Keratinocyte (primary cell): ENCODE results near the gene PPP2R5C. TPM values are rescaled to one million over a fixed set of nuclear protein-coding genes. Genes with fewer than 3 reads are reported as not detected.

Source experiments
- DNase-seq: peaks from one replicate; pipeline ENCODE4 v3.0.0-alpha.2; 2011; ENCODE audit warnings: low read depth, missing footprints, low spot score
- FAIRE-seq: peaks from 2 replicates; lab custom pipeline; 2011; peaks lifted over from hg19 to GRCh38; lab: Jason Lieb, UNC
- H2AFZ ChIP-seq: 2 replicates; pipeline ENCODE4 v1.6.0; 2012; ENCODE audit warnings: low read length, control low read depth, inconsistent platforms; ENCODE audit not compliant: control insufficient read depth
- H3K27ac ChIP-seq: 2 replicates; pipeline ENCODE4 v1.5.1; 2011; ENCODE audit warnings: low read length; ENCODE audit not compliant: control insufficient read depth, insufficient read depth
- H3K27me3 ChIP-seq: 3 replicates; pipeline ENCODE4 v1.6.0; 2011; ENCODE audit warnings: low read length; ENCODE audit not compliant: control insufficient read depth, insufficient read depth; ENCODE audit errors: extremely low read depth
- H3K36me3 ChIP-seq, 2 experiments: 2 replicates in 1 of 2; 3 replicates in 1 of 2; pipeline ENCODE4 v1.5.1; 2011; ENCODE audit warnings: low read length in 2 of 2, mild to moderate bottlenecking in 1 of 2; ENCODE audit not compliant: control insufficient read depth in 2 of 2, insufficient read depth in 2 of 2; ENCODE audit errors: extremely low read depth in 1 of 2
- H3K4me1 ChIP-seq: 3 replicates; pipeline ENCODE4 v1.5.1; 2011; ENCODE audit warnings: low read length; ENCODE audit not compliant: control insufficient read depth, insufficient read depth; ENCODE audit errors: extremely low read depth
- H3K4me2 ChIP-seq: 3 replicates; pipeline ENCODE4 v1.6.0; 2011; ENCODE audit warnings: low read depth, low read length; ENCODE audit not compliant: control insufficient read depth, insufficient read depth; ENCODE audit errors: extremely low read depth
- H3K4me3 ChIP-seq, 3 experiments: fragments of 200-600 bp in 1 of 3; sonication (generic) in 1 of 3; 2 replicates in 2 of 3; 3 replicates in 1 of 3; pipeline ENCODE4 v1.5.1; 2011 to 2016; ENCODE audit warnings: low read length in 3 of 3, mild to moderate bottlenecking in 3 of 3, control low read depth in 2 of 3, inconsistent platforms in 1 of 3, low read depth in 1 of 3, mixed read lengths in 1 of 3, mixed run types in 1 of 3, moderate library complexity in 1 of 3; ENCODE audit not compliant: control insufficient read depth in 2 of 3, insufficient read depth in 2 of 3; ENCODE audit errors: extremely low read depth in 1 of 3
- H3K79me2 ChIP-seq: 2 replicates; pipeline ENCODE4 v1.6.0; 2012; ENCODE audit warnings: low read length; ENCODE audit not compliant: control insufficient read depth, insufficient read depth
- H3K9ac ChIP-seq: 3 replicates; pipeline ENCODE4 v1.6.0; 2011; ENCODE audit warnings: low read length; ENCODE audit not compliant: control insufficient read depth, insufficient read depth; ENCODE audit errors: extremely low read depth
- H3K9me1 ChIP-seq: 3 replicates; pipeline ENCODE4 v1.6.0; 2011; ENCODE audit warnings: low read length; ENCODE audit not compliant: control insufficient read depth, insufficient read depth; ENCODE audit errors: extremely low read depth
- H3K9me3 ChIP-seq: 2 replicates; pipeline ENCODE4 v1.5.1; 2012; ENCODE audit warnings: low read depth, low read length; ENCODE audit not compliant: control insufficient read depth
- H4K20me1 ChIP-seq: 3 replicates; pipeline ENCODE4 v1.6.0; 2011; ENCODE audit warnings: low read length; ENCODE audit not compliant: control insufficient read depth, insufficient read depth; ENCODE audit errors: extremely low read depth
- EZH2 ChIP-seq: IDR thresholded peaks from one replicate; pipeline ENCODE4 v1.6.1; 2012; ENCODE audit warnings: inconsistent platforms, mild to moderate bottlenecking, low read length, moderate library complexity
- dilution Hi-C: fragments of 300-500 bp; cut with MboI; formaldehyde crosslinking; loops from one replicate; pipeline ENCODE4 v1.7.0; 2020; ENCODE audit warnings: low sequenced_read_pairs; ENCODE audit not compliant: extremely low pct_ligation_motif_present
- polyA plus RNA-seq, 5 experiments: library from polyadenylated mRNA; depleted of rRNA in 3 of 5; stranded (reverse) in 3 of 5; stranded (forward) in 1 of 5; unstranded in 1 of 5; fragments of >200 nt; gene quantifications; 1 replicate in 1 of 5; 2 replicates in 3 of 5; 3 replicates in 1 of 5; pipeline versions ENCODE4 v1.2.1 to v1.2.3, GENCODE V29; 2011 to 2012; ENCODE audit warnings: missing spikeins in 2 of 5, low read depth in 1 of 5, low replicate concordance in 1 of 5
- TF ChIP-seq, protein P1 (sequence below), 3 experiments: IDR thresholded peaks in 1 of 3; conservative IDR thresholded peaks in 1 of 3; optimal IDR thresholded peaks in 1 of 3; 2 replicates in 2 of 3; 3 replicates in 1 of 3; pipeline versions ENCODE3 to v1.5.1; 2011; ENCODE audit warnings: low read length in 3 of 3, mild to moderate bottlenecking in 3 of 3, moderate library complexity in 2 of 3, control low read depth in 1 of 3, inconsistent platforms in 1 of 3; ENCODE audit not compliant: insufficient read depth in 2 of 3; ENCODE audit errors: extremely low read depth in 1 of 3

The PPP2R5C gene
- polyA plus RNA-seq, 1 donor (not counting 4 experiments of a cell fraction or from before 2014, with no cell fraction given): 105 TPM

DNA sequence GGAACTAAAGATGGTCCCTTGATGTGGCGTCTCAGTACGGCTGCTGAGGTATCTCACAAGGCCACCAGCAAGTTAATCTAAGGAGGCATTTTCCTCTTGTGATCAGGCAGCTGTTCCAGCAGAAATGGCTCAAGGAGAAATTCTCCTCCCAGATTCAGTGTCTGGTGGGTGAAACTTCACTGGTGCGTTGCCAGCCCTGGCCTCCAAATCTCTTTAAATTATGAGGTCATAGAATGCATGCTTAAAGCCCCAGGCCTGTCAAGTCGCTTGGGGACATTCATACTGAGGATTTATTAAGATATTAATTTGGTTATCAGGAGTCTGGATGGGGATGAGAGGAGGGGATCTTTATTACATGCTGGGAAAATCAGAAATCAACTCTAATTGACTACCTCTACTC is 72.9 kb downstream of the PPP2R5C start:
- Histone ChIP-seq H3K9me3 (no peaks in the 10 kb centered on the region), H3K4me3 (no peak overlapping the region), H4K20me1 (peaks cover 3% of the 10 kb centered on the region), H3K27me3 (no peaks in the 10 kb centered on the region), H3K79me2 (peaks cover 74% of the 10 kb centered on the region), H2AFZ (no peak overlapping the region), H3K4me1 (peaks cover 2% of the 10 kb centered on the region), H3K27ac (peak overlapping the region; percentile 19), H3K9me1 (no peaks in the 10 kb centered on the region), H3K36me3 (peaks cover 2 to 3% of the 10 kb centered on the region in 2 experiments), H3K9ac (no peak overlapping the region), H3K4me2 (no peak overlapping the region)
- no peak for TF ChIP-seq EZH2
- TF ChIP-seq, protein P1, sequence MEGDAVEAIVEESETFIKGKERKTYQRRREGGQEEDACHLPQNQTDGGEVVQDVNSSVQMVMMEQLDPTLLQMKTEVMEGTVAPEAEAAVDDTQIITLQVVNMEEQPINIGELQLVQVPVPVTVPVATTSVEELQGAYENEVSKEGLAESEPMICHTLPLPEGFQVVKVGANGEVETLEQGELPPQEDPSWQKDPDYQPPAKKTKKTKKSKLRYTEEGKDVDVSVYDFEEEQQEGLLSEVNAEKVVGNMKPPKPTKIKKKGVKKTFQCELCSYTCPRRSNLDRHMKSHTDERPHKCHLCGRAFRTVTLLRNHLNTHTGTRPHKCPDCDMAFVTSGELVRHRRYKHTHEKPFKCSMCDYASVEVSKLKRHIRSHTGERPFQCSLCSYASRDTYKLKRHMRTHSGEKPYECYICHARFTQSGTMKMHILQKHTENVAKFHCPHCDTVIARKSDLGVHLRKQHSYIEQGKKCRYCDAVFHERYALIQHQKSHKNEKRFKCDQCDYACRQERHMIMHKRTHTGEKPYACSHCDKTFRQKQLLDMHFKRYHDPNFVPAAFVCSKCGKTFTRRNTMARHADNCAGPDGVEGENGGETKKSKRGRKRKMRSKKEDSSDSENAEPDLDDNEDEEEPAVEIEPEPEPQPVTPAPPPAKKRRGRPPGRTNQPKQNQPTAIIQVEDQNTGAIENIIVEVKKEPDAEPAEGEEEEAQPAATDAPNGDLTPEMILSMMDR (optimal IDR thresholded peaks at IDR 0.05 in 1 of 3, IDR thresholded peaks at IDR 0.05 in 1 of 3, conservative IDR thresholded peaks at IDR 0.05 in 1 of 3; ENCODE audit: extremely low read depth in 1 of 3, insufficient read depth in 2 of 3, low read length in 3 of 3): no peak
- DNase-seq (no peak), FAIRE-seq (no peak)
- dilution Hi-C loops: no loop called here

DNA sequence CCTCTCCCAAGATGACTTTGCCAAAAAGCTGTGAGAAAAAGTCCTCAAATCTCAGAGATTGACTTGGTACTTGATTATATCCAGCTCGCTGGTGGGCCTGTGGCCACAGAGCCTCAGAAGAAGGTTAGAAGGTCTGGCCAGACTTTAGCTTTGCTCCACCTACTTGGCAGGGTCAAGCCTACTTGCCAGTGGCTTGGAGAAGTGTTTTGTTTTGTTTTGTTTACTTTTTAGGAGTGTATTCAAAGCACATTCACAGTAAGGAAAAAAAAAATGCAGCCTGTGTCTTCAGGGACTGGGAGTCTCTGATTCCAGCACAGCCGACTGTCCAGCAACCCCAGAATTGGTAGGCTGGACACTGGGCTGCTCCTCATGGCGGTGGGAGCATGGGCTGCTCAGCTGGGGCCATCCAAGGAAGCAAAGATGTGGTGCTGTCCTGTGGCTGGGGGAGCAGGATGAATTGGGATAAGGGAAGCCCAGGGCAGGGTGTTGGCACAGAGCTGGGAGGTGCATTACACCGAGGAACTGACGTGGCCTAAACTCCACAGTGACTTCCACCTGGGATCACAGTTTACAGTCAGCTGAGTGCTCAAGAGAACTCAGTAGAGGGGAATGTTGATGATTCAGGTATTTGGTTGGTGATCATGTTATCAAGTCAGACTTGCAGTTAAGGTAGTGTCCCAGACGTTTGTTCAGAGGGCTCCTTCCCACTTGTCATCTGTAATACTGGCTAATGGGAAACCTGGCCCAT is 73.5 kb downstream of the PPP2R5C start:
- peaks cover 0 to 2% of the 10 kb centered on the region in 2 experiments for H3K36me3 ChIP-seq
- H3K9me3 ChIP-seq: no peaks in the 10 kb centered on the region
- H3K9ac ChIP-seq: no peak overlapping the region
- H3K9me1 ChIP-seq: no peaks in the 10 kb centered on the region
- H2AFZ ChIP-seq: no peak overlapping the region
- H4K20me1 ChIP-seq: peaks cover 3% of the 10 kb centered on the region
- DNase-seq: no peak
- no peaks in the 10 kb centered on the region for H3K27me3 ChIP-seq
- dilution Hi-C loops: no loop called here
- H3K4me1 ChIP-seq: peaks cover 3% of the 10 kb centered on the region
- peak overlapping the region; percentile 19 for H3K27ac ChIP-seq
- peak; percentile 70 for FAIRE-seq
- H3K4me3 ChIP-seq: no peak overlapping the region
- TF ChIP-seq, protein P1 (optimal IDR thresholded peaks at IDR 0.05 in 1 of 3, IDR thresholded peaks at IDR 0.05 in 1 of 3, conservative IDR thresholded peaks at IDR 0.05 in 1 of 3; ENCODE audit: extremely low read depth in 1 of 3, insufficient read depth in 2 of 3, low read length in 3 of 3): no peak
- no peak for TF ChIP-seq EZH2
- no peak overlapping the region for H3K4me2 ChIP-seq
- H3K79me2 ChIP-seq: peaks cover 75% of the 10 kb centered on the region
